Measurements from ENCODE around the gene TGFBR3.

GRCh38 chr1:91862120-91862519, 23.8 kb downstream of the TGFBR3 start:
- no peak for TF ChIP-seq CTCF (IDR thresholded peaks at IDR 0.05)
- TF ChIP-seq POLR2A (IDR thresholded peaks at IDR 0.05), result no peak
